UCSD-AML1 (cell line): ENCODE results near the gene IFNL1.
"Not testable (repeated sequence)": the region's sequence is repeated elsewhere in the genome, so short reads cannot be mapped to it uniquely, and the experiment has no call there.

Source experiments
- DNase-seq: peaks from one replicate; lab custom pipeline; 2025; ENCODE audit not compliant: unreplicated experiment; lab: John Stamatoyannopoulos, UW

IFNL1 gene

GRCh38 chr19:39296055-39296645, at the start of gene IFNL1:
Gene IFNL1, plus strand, starts transcription at chr19:39296407. Its CDS starts 15 bp downstream, at chr19:39296422.
- no peak for DNase-seq

- DNase-seq = no peak
Observed at GRCh38 chr19:39246951-39247669, 49.1 kb upstream of the IFNL1 start.

DNA sequence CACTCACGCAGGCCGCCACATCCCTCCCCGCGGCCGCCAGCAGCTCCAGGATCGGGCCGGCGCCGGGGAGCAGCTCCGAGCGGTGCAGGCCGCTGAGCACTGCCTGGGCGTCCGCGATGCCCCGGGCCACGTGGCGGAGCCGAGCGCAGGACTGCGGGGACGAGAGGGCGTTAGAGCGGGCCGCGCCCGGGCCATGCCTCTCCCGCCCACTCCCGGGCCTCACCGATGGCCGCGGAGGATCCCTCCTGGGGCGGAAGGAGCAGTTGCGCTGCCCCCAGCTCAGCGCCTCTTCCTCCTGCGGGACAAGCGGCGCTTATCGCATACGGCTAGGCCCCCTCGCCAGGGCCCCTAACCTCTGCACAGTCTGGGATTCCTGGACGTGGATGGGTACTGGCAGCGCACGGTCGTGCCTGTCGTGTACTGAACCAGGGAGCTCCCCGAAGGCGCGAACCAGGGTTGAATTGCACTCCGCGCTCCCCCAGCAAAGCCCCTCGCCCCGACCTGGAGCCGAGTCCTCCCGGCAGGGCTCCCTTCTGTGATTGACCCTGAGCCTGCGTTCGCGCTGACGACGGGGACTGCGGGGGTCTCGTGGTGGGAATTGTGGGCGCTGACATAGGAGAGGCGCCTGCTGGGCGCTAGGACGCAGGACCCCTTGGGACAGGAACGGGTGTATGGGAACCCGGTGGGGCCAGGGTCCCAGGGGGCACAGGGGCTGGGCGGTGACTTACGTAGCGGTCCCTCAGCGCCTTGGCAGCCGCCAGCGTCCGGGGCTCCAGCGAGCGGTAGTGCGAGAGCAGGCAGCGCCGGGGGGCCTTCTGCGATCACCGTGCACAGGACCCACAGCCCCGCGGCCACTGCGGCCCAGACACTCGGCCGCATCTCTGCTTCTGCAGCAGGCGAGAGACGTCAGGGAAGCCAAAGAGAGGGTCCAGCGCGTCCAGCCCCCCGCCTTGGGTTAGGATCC, 48.2 kb upstream of the IFNL1 start:
- DNase-seq = no peak

GRCh38 chr19:39248806-39249205, 47.4 kb upstream of the IFNL1 start, which contains the start of gene IFNL4:
Gene IFNL4, minus strand, starts transcription at chr19:39248856.
- no peak for DNase-seq

DNA sequence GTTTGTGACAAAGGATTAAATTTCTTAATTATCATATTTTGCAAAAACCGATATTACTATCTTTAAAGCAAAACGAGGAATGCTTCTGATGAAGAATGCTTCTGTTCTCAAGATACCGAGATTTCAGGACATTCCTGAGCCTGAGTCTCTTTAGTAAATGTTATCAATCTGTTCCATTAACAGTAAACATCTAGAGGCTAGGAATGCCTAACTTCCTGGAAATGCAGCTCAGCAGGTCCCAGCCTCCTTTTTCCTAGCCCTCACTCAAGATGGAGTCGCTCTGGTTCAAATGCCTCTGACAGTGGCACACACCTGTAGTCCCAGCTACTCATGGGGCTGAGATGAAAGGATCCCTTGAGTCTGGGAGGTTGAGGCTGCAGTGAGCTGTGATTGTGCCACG, 45.1 kb upstream of the IFNL1 start:
- no peak for DNase-seq

DNA sequence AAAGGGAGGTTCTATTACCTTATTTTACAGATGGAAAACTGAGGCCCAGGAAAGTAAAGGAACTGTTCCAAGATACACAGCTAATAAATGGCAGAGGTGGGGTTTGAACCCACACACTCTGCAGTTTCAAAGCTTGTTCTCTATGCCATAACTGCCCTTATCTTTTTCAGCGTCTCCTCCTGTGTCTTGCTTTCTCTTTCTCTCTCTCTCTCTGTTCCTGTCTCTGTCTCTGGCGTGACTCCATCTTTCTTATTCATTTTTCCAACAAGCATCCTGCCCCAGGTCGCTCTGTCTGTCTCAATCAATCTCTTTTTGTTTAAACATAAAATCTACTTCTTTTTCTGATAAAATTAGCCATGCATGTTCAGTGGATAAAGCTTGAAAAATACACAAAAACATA, 44.4 kb upstream of the IFNL1 start:
- DNase-seq = no peak

DNA sequence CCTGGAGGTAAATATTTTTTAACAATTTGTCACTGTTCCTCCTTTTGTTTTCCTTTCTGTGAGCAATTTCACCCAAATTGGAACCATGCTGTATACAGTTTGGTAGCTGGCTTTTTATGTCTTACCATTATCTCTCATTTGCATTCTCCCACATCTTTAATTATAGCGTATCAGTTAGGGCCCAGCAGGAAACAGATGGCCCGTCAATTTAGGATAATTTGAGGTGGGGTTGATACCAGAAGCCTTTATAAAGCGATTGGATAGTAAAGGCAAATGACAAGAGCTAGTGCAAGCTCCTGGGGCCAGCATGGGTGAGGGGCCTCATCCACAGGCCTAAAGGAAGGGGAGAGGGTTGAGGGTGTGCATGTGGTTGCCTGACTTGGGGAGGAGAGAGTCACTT, 43.7 kb upstream of the IFNL1 start:
- DNase-seq = peak; percentile 20

GRCh38 chr19:39253374-39254149, 42.6 kb upstream of the IFNL1 start:
- no peak for DNase-seq

DNA sequence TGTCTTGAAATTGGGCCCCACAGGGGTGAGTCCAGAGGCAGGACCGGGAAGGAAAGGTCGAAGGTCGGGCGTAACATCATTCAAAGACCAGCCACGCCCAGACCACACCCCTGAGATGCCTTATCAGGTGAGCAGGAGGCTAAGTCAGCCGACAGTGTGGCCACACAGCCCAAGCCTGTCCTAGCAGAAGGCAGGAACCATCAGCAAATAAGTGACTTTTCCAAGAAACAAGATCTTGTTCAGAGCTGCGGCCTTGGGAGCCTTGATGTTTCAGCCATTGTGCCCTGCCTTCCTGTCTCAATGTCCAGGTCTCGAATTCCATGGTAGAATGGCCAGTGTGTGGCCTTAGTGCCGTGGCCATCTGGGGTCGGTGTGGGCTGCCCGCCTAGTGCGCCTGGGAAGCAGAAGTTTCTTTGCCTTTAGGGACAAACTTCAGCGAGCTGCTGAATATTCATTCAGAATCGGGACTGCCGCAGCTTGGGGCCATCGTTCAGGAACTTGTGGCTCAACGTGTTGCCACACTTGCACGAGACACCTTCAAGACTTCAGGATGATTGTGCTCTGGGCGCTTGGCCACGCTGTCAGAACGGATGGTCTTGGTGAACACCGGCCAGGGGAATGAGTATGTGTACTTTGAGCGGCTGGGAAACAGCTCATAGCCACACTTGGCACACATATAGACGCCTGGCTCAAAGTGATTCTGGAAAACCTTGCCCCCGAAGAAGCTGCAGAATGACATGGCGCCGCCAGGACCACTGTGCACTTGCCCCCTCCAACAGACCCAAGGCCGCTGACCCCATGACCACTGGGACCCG, 41.5 kb upstream of the IFNL1 start:
- DNase-seq = no peak

GRCh38 chr19:39257227-39257626, 39.0 kb upstream of the IFNL1 start:
- DNase-seq = no peak

DNA sequence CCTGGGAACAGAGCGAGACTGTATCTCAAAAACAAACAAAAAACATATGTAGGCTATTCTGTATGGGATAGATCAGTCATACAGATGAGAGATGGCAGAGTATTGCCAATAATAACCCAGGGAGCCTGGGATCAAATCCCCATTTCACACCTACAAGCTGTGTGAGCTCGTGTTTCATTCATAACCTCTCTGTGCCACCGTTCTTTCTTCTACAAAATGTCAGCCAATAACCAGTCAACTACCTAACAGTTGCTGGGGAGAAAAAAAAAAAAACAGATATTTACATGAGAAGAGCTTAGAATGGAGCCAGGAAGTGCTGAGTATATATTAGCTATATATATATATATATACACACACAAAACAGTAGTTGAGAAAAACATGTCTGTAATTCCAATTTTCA, 34.5 kb upstream of the IFNL1 start:
- no peak for DNase-seq

- no peak for DNase-seq
Observed at GRCh38 chr19:39262496-39262895, 33.7 kb upstream of the IFNL1 start.

GRCh38 chr19:39263912-39264305, 32.3 kb upstream of the IFNL1 start:
- DNase-seq = no peak

GRCh38 chr19:39264306-39265290, 31.6 kb upstream of the IFNL1 start:
- no peak for DNase-seq

DNA sequence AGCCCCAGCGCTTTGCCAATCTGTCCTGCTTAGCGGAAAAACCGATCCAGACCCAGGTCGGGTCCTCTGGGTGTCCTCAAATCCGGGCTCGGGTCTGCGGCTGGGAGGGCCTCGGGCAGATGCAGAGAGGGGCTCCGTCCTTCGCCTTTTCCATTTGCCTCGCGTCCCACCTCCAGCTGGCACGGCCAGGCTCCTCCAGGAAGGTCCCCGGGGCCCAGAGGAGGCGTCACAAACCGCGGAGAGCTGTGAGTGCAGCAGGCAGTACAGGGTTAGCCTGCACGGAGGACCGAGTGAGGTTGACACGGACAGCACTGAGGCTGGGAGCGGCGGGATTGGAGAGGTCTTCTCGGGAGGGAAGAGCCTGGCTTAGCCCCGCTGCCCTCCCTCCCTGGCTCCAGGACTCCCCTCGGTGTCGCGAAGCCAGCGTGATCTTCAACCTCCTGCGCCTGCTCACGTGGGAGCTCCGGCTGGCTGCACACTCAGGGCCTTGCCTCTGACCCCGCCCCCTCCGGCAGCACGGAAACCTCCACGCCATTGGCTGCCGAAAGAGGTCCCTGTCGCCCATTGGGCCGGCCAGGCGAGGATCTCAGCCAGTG, 30.8 kb upstream of the IFNL1 start:
- DNase-seq = no peak

DNA sequence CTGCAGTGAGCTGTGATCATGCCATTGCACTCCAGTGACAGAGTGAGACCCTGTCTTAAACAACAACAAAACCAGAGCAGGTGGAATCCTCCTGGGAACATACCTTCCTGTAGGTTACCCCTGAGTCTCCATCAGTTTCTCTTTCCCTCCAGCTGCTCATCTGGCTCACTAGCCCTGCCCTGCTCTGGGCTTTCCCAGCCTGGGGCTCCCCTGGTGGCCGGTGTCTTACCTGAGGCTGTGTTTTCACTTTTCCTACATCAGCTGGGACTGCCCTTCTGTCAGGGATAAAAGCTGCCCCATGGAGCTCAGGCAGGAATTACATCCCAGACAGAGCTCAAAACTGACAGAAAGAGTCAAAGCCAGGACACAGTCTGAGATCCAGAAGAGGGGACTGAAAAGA, 28.1 kb upstream of the IFNL1 start, which contains the start of gene IFNL2:
Gene IFNL2 (plus strand): TSS at position 312 of the 400 bp plus-strand sequence. CDS start 173 bp downstream, outside the sequence.
- not testable (repeated sequence) for DNase-seq

- DNase-seq = not testable (repeated sequence)
Observed at GRCh38 chr19:39268531-39269223, 27.5 kb upstream of the IFNL1 start.

- not testable (repeated sequence) for DNase-seq
Observed at GRCh38 chr19:39269369-39269768, 26.8 kb upstream of the IFNL1 start.
